HFFc6 (cell line): ENCODE results near the gene ARHGAP28. TPM values are rescaled to one million over a fixed set of nuclear protein-coding genes. Genes with fewer than 3 reads are reported as not detected.

ENCODE experiments used
- DNase-seq: peaks from one replicate; pipeline ENCODE4 v3.0.0-alpha.2; 2018
- H3K27ac Mint-ChIP-seq: 2 replicates; pipeline ENCODE4 v1.8.0; 2020; ENCODE audit warnings: mild to moderate bottlenecking, mixed read lengths
- H3K27me3 Mint-ChIP-seq: 2 replicates; pipeline ENCODE4 v1.8.0; 2021; ENCODE audit warnings: mild to moderate bottlenecking, moderate library complexity, mixed read lengths; ENCODE audit not compliant: insufficient read depth
- H3K36me3 Mint-ChIP-seq: 2 replicates; pipeline ENCODE4 v1.8.0; 2021; ENCODE audit warnings: low read depth, mixed read lengths
- H3K4me1 Mint-ChIP-seq: 2 replicates; pipeline ENCODE4 v1.8.0; 2020; ENCODE audit warnings: low read depth, mixed read lengths
- H3K4me3 Mint-ChIP-seq: 2 replicates; pipeline ENCODE4 v1.8.0; 2020; ENCODE audit warnings: mild to moderate bottlenecking, moderate library complexity, mixed read lengths
- H3K9me3 Mint-ChIP-seq: 2 replicates; pipeline ENCODE4 v1.8.0; 2020; ENCODE audit warnings: mild to moderate bottlenecking, mixed read lengths
- total RNA-seq, 6 experiments: library from RNA; stranded (reverse); fragmentation: NEBNext Ultra II Directional; extraction: Animal tissue kit (Norgen Biotek cat#: 25700); gene quantifications; 2 replicates in 1 of 6; 3 replicates in 5 of 6; pipeline ENCODE4 v1.2.3, GENCODE V29; 2021
- TF ChIP-seq, protein P1 (sequence below): fragments of 200-600 bp; sonication (generic); IDR thresholded peaks from 2 replicates; pipeline ENCODE4 v1.5.0; 2021; ENCODE audit warnings: antibody characterized with exemption, mild to moderate bottlenecking

The ARHGAP28 gene
- total RNA-seq, 6 experiments from 2014 or later = 0.05 to 0.97 (median 0.39) TPM; not detected in 1

- TF ChIP-seq, protein P1, sequence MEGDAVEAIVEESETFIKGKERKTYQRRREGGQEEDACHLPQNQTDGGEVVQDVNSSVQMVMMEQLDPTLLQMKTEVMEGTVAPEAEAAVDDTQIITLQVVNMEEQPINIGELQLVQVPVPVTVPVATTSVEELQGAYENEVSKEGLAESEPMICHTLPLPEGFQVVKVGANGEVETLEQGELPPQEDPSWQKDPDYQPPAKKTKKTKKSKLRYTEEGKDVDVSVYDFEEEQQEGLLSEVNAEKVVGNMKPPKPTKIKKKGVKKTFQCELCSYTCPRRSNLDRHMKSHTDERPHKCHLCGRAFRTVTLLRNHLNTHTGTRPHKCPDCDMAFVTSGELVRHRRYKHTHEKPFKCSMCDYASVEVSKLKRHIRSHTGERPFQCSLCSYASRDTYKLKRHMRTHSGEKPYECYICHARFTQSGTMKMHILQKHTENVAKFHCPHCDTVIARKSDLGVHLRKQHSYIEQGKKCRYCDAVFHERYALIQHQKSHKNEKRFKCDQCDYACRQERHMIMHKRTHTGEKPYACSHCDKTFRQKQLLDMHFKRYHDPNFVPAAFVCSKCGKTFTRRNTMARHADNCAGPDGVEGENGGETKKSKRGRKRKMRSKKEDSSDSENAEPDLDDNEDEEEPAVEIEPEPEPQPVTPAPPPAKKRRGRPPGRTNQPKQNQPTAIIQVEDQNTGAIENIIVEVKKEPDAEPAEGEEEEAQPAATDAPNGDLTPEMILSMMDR = no peak
- no peaks in the 10 kb centered on the region for H3K4me1 Mint-ChIP-seq
- peaks cover 21% of the 10 kb centered on the region for H3K9me3 Mint-ChIP-seq
- H3K27ac Mint-ChIP-seq = no peak overlapping the region
- no peaks in the 10 kb centered on the region for H3K36me3 Mint-ChIP-seq
- no peak overlapping the region for H3K4me3 Mint-ChIP-seq
- no peaks in the 10 kb centered on the region; the same call in 1 of the 2 replicates for H3K27me3 Mint-ChIP-seq
- DNase-seq = no peak
Observed at GRCh38 chr18:6807515-6808257, 78.2 kb downstream of the ARHGAP28 start.

DNA sequence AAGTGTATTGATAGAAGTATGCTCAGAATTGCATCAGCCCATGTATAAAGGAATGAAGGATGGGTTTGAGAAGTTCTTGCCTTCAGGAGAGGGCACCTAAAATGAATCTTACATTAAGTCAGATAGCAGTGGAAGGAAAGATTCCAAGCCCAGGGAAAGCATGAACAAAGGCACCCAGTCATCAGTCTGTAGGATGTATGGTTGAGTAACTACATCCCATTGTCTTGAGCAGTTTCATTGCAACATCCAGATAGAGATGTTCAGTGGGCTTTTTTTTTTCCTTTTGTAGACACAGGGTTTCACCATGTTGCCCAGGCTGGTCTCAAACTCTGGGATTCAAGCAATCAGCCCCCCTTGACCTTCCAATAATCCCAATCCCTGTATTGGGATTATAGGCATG lies 80.7 kb downstream of the ARHGAP28 start:
- TF ChIP-seq, protein P1 = no peak
- no peak overlapping the region for H3K4me3 Mint-ChIP-seq
- no peaks in the 10 kb centered on the region for H3K4me1 Mint-ChIP-seq
- no peaks in the 10 kb centered on the region; the same call in 1 of the 2 replicates for H3K36me3 Mint-ChIP-seq
- peaks cover 24% of the 10 kb centered on the region for H3K9me3 Mint-ChIP-seq
- no peak for DNase-seq
- H3K27ac Mint-ChIP-seq = no peak overlapping the region
- no peaks in the 10 kb centered on the region; the same call in 1 of the 2 replicates for H3K27me3 Mint-ChIP-seq

- TF ChIP-seq, protein P1 = no peak
- Mint-ChIP-seq H3K36me3 (no peaks in the 10 kb centered on the region; the same call in 1 of the 2 replicates), H3K27ac (no peak overlapping the region), H3K27me3 (no peaks in the 10 kb centered on the region; the same call in 1 of the 2 replicates), H3K4me3 (no peak overlapping the region), H3K9me3 (peaks cover 30% of the 10 kb centered on the region), H3K4me1 (no peaks in the 10 kb centered on the region)
- no peak for DNase-seq
Observed at GRCh38 chr18:6811816-6812215, 82.3 kb downstream of the ARHGAP28 start.

DNA sequence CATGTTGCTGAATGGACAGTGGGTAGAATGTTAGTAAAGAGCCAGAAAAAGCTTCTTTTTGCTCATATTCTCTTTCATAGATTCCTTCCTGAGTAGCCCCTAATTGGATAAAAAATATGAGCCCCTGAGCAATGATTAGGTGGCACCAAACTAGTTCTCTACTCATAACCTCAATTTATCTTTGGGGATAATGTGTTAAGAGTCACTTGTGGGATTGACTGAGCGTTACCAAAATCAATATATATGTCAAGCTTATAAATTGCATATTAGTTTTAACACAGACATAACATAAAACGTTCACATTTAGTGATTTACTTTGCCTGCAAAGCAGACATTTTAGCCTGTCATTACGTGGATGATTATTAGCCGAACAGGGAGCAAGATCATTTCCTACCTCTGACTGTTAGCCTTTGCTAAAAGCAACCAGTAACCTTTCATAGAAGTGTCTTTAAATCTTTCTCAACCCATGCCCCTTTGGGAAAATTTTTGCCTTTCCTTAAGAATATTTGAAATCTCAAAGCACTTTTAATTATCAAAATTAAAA lies 85.4 kb downstream of the ARHGAP28 start:
- TF ChIP-seq, protein P1 = no peak
- Mint-ChIP-seq H3K36me3 (no peaks in the 10 kb centered on the region; the same call in 1 of the 2 replicates), H3K4me3 (no peak overlapping the region), H3K4me1 (no peaks in the 10 kb centered on the region), H3K27me3 (no peaks in the 10 kb centered on the region; the same call in 1 of the 2 replicates), H3K9me3 (peaks cover 28% of the 10 kb centered on the region), H3K27ac (no peak overlapping the region)
- DNase-seq = no peak

DNA sequence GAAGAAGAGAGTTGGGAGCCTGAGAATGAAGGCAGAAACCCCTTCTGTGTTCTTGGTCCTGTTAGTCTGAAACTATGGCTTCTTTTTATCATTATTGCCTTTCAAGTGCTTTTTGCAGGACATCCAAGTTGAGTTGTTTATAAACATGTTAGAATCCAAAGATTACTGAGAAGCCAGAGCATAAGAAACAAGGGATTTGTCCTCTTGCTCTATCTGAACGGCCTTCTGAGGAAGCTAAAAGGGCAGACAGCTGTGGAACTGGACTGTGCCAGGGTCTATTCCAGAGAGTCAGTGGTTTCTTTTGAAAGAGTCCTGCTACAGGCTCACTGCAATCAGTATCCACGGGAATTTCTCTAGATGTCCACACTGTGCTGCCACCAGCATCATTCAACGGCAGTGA lies 86.6 kb downstream of the ARHGAP28 start:
- DNase-seq = no peak
- Mint-ChIP-seq H3K4me1 (no peaks in the 10 kb centered on the region), H3K4me3 (no peak overlapping the region), H3K36me3 (no peaks in the 10 kb centered on the region; the same call in 1 of the 2 replicates), H3K27ac (no peak overlapping the region), H3K9me3 (peaks cover 28% of the 10 kb centered on the region), H3K27me3 (no peaks in the 10 kb centered on the region; the same call in 1 of the 2 replicates)
- TF ChIP-seq, protein P1 = no peak
